Smooth muscle cell (in vitro differentiated cells): ENCODE data around the gene UTP14C. TPM values are rescaled to one million over a fixed set of nuclear protein-coding genes. Genes with fewer than 3 reads are reported as not detected.

Source experiments
- DNase-seq: peaks from one replicate; lab custom pipeline; 2025; ENCODE audit not compliant: unreplicated experiment; lab: John Stamatoyannopoulos, UW
- H2AFZ ChIP-seq: fragments of 200-600 bp; sonication (generic); 2 replicates; pipeline ENCODE4 v1.6.0; 2016; ENCODE audit warnings: antibody characterized with exemption, low read depth, mild to moderate bottlenecking
- H3F3A ChIP-seq: fragments of 200-600 bp; sonication (generic); 2 replicates; pipeline ENCODE4 v1.6.0; 2017; ENCODE audit warnings: antibody characterized with exemption, low read depth
- H3K27ac ChIP-seq: fragments of 200-600 bp; sonication (generic); 2 replicates; pipeline ENCODE4 v1.5.1; 2016; ENCODE audit warnings: low read depth, mild to moderate bottlenecking
- H3K27me3 ChIP-seq: fragments of 200-600 bp; sonication (generic); 2 replicates; pipeline ENCODE4 v1.6.1; 2016; ENCODE audit warnings: low read depth, mild to moderate bottlenecking
- H3K36me3 ChIP-seq: fragments of 200-600 bp; sonication (generic); 2 replicates; pipeline ENCODE4 v1.5.1; 2016; ENCODE audit warnings: low read depth
- H3K4me1 ChIP-seq: fragments of 200-600 bp; sonication (generic); 2 replicates; pipeline ENCODE4 v1.5.1; 2016; ENCODE audit warnings: low read depth
- H3K4me2 ChIP-seq: fragments of 200-600 bp; sonication (generic); 2 replicates; pipeline ENCODE4 v1.6.0; 2016; ENCODE audit warnings: mild to moderate bottlenecking
- H3K4me3 ChIP-seq: fragments of 200-600 bp; sonication (generic); 2 replicates; pipeline ENCODE4 v1.5.1; 2016; ENCODE audit warnings: mild to moderate bottlenecking
- H3K79me2 ChIP-seq: fragments of 200-600 bp; sonication (generic); 2 replicates; pipeline ENCODE4 v1.6.0; 2016; ENCODE audit warnings: low read depth, mild to moderate bottlenecking
- H3K9ac ChIP-seq: fragments of 200-600 bp; sonication (generic); 2 replicates; pipeline ENCODE4 v1.6.0; 2016; ENCODE audit warnings: low read depth
- H3K9me3 ChIP-seq: fragments of 200-600 bp; sonication (generic); replicated peaks from 2 replicates; pipeline ENCODE4 v1.5.1; 2016; ENCODE audit warnings: low read depth
- H4K20me1 ChIP-seq: fragments of 200-600 bp; sonication (generic); 2 replicates; pipeline ENCODE4 v1.6.0; 2016; ENCODE audit warnings: low read depth
- CTCF ChIP-seq: fragments of 200-600 bp; sonication (generic); IDR thresholded peaks from 2 replicates; pipeline ENCODE4 v1.5.1; 2017; ENCODE audit warnings: borderline replicate concordance, mild to moderate bottlenecking, antibody characterized with exemption; ENCODE audit not compliant: insufficient read depth, poor library complexity, severe bottlenecking
- WGBS: methylation state at CpG from one replicate; pipeline ENCODE4 v1.1.7; 2016; ENCODE audit warnings: low lambda C conversion rate; 5-methylcytosine and 5-hydroxymethylcytosine counted together
- polyA plus RNA-seq: library from polyadenylated mRNA; unstranded; fragments of >200 nt; fragmentation: Nextera tagmentation; extraction: Ambion mirVana; gene quantifications from 2 replicates; pipeline ENCODE4 v1.2.1, GENCODE V29; 2016
- total RNA-seq: library from RNA; depleted of rRNA; stranded (reverse); fragments of >200 nt; gene quantifications from 2 replicates; pipeline ENCODE4 v1.2.3, GENCODE V29; 2014

Gene UTP14C
- total and polyA plus RNA-seq, 2 experiments from 2014 or later, result 8.1 to 18.3 TPM

- H3K27ac ChIP-seq, result no peak overlapping the region
- H3K9ac ChIP-seq, result no peak overlapping the region
- no peak for TF ChIP-seq CTCF
- H3K4me3 ChIP-seq, result no peak overlapping the region
- peaks cover 93% of the 10 kb centered on the region for H3K79me2 ChIP-seq
- no peaks in the 10 kb centered on the region for H3K9me3 ChIP-seq
- DNase-seq, result no peak
- peaks cover 28% of the 10 kb centered on the region for H3K4me1 ChIP-seq
- no peaks in the 10 kb centered on the region for H3K27me3 ChIP-seq
- H3F3A ChIP-seq, result no peaks in the 10 kb centered on the region
- H2AFZ ChIP-seq, result no peak overlapping the region
- H3K4me2 ChIP-seq, result peak overlapping the region; percentile 64
- peaks cover 77% of the 10 kb centered on the region for H4K20me1 ChIP-seq
- H3K36me3 ChIP-seq, result no peaks in the 10 kb centered on the region
- 55% methylated on average over 6 of the region's 6 CpGs for WGBS
Measured at GRCh38 chr13:51998723-51999509, 25.6 kb upstream of the UTP14C start.

- H3K4me2 ChIP-seq, result peak overlapping the region; percentile 64
- no peak for DNase-seq
- H3K4me3 ChIP-seq, result no peak overlapping the region
- no peak overlapping the region for H3K27ac ChIP-seq
- no peaks in the 10 kb centered on the region for H3K9me3 ChIP-seq
- H3K9ac ChIP-seq, result no peak overlapping the region
- H3K4me1 ChIP-seq, result peaks cover 28% of the 10 kb centered on the region
- no peak for TF ChIP-seq CTCF
- H3F3A ChIP-seq, result no peaks in the 10 kb centered on the region
- H3K36me3 ChIP-seq, result no peaks in the 10 kb centered on the region
- H3K27me3 ChIP-seq, result no peaks in the 10 kb centered on the region
- H4K20me1 ChIP-seq, result peaks cover 73% of the 10 kb centered on the region
- H2AFZ ChIP-seq, result no peak overlapping the region
- H3K79me2 ChIP-seq, result peaks cover 93% of the 10 kb centered on the region
- 79% methylated on average over 13 of the region's 13 CpGs for WGBS
Measured at GRCh38 chr13:51999510-51999911, 25.0 kb upstream of the UTP14C start.

- Histone ChIP-seq H3K27me3 (no peaks in the 10 kb centered on the region), H3K9me3 (no peaks in the 10 kb centered on the region), H3F3A (no peaks in the 10 kb centered on the region), H3K27ac (no peak overlapping the region), H3K79me2 (peaks cover 92% of the 10 kb centered on the region), H4K20me1 (peaks cover 69% of the 10 kb centered on the region), H3K9ac (no peak overlapping the region), H3K4me3 (no peak overlapping the region), H3K4me2 (peak overlapping the region; percentile 64), H3K36me3 (no peaks in the 10 kb centered on the region), H3K4me1 (peaks cover 28% of the 10 kb centered on the region), H2AFZ (no peak overlapping the region)
- DNase-seq, result no peak
- 90% methylated on average over 1 of the region's 1 CpG for WGBS
- TF ChIP-seq CTCF, result no peak
Measured at GRCh38 chr13:51999921-52000320, 24.6 kb upstream of the UTP14C start.
